ENCODE results near the gene IL18R1.

The IL18R1 gene

DNA sequence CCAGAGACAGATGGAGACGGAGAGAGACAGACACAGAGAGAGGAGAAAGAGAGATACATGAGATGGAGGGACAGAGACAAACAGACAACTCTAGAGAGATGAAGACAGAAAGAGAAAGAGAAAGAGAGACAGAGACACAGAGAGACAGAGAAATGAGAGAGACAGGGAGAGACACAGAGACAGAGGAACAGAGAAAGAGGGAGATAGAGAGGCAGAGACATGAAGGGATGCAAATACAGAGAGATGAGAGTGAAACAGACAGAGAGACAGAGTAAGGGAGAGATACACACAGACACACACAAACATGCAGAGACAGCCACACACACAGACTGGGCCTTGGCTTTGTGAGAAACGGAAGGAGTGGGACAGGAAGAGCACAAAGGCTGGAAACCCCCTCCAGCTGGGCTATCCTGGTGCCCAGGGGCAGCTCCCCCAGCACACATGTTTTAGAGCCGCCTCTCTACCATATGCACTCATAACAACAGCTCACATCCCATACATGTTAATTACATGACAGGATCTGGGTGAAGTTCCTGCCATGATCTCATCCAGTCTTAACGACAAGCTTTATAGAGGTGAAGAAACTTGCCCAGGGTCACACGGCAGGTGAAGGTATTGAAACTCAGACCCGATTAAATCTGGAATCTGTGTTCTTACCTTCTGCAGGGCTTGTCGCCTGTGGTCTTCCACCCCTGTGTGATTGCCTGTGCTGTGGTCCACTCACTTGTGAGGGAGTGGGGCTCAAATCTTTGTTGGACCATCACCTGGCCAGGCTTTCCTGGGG lies 32.4 kb downstream of the IL18R1 start:
- no peak for DNase-seq (ENCODE audit: low spot score)

- no peak for DNase-seq (ENCODE audit: low spot score)
Observed at GRCh38 chr2:102391565-102391964, 36.0 kb downstream of the IL18R1 start.

DNA sequence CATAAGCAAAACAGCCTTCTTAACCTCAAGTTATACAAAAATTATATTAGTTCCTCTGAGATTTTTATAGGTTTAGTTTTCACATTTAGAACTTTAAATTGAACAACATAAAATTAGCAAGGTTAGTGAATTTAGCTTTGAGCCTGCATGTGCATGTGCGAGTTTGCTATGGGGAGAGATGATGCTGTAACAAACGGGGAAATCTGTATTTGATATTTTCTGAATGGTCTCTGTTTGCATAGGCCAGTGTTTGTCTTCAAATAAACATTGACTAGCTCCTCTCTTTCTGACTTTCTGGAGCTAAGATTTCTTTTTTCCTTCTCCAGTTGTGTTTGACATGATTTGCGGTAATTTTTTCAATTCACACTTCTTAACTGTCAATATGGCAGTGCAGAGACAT lies 36.5 kb downstream of the IL18R1 start:
- no peak for DNase-seq (ENCODE audit: low spot score)

- DNase-seq (ENCODE audit: low spot score), result peak; percentile 8
Observed at GRCh38 chr2:102392942-102393341, 37.3 kb downstream of the IL18R1 start.

DNA sequence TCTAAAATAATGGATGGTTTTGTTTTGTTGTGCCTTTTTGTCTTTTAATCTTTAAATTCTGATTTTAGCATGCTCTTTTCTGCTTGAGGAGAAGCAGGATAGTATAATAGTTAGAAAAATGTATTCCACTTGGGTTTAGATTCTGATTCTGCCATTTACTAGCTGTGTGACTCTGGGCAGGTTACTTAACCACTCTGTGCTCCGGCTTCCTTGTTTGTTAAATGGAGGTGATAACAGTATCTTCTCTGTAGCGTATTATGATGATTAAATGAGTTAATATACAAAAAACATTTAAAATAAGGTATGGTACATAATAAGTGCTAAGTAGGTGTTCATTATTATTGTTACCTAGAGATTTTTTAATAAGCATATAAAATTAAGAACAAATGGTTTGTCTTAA lies 40.4 kb downstream of the IL18R1 start:
- no peak for DNase-seq (ENCODE audit: low spot score)

- DNase-seq (ENCODE audit: low spot score), result no peak
Observed at GRCh38 chr2:102397209-102397608, 41.6 kb downstream of the IL18R1 start.

DNA sequence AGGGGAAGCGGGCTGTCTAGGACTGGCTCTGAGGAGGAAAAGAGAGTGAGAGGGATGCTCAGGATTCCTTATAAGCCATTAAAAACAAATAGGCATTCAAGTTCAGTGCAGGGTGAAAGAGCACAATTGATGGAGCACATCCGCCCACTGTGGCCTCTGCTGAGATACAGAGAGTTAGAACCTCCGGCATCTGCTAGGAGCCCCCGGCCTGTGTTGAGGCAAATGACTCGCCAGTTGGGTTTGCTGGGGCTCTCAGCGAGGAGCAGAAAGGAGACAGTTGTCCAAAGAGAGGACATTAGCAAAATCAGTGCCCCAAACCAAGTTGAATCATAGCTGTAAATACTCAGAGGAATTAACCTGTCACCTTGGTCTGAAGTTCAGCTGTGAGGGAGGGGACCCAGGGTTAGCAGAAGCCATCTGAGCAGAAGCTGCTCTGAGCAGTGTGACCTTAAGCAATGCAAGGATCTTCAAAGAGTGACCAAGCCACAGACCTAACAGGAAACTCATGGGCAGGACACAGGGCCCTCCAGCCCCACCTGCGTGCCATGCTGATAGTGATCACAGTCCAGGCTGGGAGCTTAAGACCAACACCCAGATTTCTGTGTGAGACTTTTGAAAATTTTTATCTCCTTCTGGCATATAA lies 44.0 kb downstream of the IL18R1 start:
- DNase-seq (ENCODE audit: low spot score), result peak; percentile 2

DNA sequence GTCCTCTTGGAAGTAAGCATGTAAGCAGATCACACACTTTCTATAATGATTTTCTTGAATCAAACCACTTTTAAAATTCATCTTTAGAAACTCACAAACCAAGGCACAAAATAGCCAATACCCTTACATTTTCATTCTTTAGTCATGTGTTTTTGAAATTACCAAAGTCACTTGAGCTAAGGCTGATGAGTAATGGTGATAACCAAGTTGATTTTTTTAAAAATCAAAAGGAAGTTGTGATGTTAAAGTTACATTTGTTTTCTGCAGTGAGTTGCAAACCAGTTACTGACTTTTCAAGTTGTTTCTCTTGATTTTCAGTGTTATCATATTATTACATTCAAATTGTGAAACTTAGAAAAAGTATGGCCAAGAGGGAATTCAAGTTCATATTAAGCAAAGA lies 45.9 kb downstream of the IL18R1 start:
- no peak for DNase-seq (ENCODE audit: low spot score)

DNA sequence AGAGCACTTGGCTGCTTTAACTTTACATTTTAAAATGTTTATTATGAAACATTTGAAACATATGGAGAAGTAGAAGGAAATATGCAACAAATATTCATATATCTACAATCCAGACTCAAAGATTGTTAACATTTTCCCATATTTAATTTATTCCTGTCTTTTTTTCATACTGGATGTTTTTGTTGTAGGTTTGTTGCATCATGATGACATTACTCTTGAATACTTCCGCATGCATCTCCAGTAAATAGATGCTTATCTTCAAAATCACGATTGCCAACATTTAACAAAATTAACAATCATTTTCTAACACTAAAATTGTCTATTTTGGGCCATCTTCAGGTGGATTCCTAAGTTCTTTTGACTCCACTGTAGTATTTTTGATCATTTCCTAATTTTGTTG lies 46.3 kb downstream of the IL18R1 start:
- DNase-seq (ENCODE audit: low spot score), result no peak

DNA sequence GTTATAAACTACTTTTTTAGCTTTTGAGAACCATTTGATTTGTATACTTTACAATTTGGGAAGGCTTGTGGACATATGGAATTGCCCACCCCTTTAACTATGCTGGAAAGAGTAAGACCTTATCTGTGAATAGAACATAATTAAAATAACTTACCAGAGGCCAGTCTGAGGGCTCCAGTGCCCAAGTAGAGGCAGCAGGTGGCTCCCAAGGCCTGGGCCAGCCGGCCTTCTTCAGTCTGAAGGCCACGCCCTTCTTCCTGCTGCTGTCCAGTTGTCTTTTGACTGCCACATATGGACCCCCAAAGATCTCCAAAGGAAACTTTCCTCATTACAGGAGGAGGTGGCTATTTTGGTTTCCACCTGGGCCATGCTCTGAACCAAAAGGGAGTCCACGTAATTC lies 55.4 kb downstream of the IL18R1 start:
- no peak for DNase-seq (ENCODE audit: low spot score)

DNA sequence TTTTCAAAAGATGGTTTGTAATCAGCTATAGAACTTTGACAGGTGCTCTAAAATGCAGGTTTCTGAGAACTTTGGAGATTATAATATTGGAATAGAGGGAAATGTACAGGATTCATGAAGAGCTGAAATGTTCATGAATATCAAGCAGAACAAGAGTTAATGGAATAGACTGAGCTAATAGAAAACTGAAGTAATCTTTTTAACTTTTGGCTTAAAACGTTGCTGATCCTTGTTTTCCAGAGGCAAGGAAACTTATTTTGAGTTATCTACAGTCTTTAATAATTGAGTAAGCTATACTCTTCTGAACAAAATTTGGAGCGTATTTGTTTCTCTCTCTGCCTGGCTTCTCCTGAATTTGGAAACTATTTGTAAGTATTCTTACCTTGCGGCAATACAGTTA lies 56.6 kb downstream of the IL18R1 start:
- DNase-seq (ENCODE audit: low spot score), result no peak

- no peak for DNase-seq (ENCODE audit: low spot score)
Observed at GRCh38 chr2:102417946-102418345, 62.4 kb downstream of the IL18R1 start.

DNA sequence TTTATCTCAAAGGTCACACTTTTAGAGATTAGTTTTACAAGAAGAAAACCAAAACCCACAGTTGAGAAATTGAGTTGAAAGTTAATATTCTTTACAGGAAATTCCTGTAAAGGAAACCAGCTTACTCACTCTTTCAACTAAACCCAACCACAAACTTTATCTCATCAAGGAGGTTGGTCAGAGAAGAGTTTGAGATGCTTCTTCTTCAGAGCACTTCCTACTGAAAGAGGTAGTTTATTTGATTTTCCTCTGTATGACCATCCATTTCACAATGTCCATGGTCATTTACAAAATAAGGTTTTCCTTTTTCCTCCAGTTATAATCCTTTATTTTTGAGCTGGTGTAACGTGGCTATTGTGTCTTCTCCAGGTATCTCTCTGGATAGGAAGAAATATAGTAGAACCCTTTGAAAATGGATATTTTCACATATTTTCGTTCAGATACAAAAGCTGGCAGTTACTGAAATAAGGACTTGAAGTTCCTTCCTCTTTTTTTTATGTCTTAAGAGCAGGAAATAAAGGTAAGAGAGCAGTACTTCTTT lies 62.9 kb downstream of the IL18R1 start:
- DNase-seq (ENCODE audit: low spot score), result no peak

DNA sequence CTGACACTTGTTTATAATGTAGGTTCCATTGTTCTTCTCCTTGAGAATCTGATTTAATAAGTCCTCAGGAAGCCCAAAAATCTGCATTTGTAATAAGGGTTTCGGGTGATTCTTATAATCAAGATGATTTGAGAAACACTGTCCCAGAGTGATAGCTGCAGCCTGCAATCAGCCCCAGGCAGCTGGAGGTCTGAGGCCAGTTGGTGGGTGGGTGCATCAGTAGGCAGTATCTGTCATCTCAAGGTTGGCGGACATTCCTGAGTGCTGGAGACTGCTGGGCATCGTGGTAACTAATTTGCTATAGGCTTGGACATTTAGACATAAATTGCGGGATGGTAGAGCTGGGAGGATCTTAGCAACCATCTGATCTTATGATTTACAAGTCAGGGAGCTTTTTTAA lies 64.7 kb downstream of the IL18R1 start:
- DNase-seq (ENCODE audit: low spot score), result no peak

- DNase-seq (ENCODE audit: low spot score), result no peak
Observed at GRCh38 chr2:102421890-102422759, 66.5 kb downstream of the IL18R1 start.

DNA sequence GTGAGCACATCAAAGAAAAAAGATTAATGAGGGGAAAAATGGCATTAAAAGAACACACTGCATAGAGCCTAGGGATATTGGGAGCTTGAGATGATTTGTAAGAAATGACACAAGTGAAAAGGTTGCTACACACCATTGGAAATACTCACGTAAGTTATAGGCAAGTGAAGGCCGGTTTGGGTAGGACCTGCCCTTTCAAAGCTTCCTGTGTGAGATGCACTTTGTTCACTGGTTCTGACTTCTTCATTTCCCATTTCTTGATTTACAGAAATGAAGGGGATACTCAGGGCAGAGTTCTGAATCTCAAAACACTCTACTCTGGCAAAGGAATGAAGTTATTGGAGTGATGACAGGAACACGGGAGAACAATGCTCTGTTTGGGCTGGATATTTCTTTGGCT lies 67.3 kb downstream of the IL18R1 start, which contains the start of gene IL18RAP:
Gene IL18RAP (plus strand): TSS at position 251 of the 400 bp plus-strand sequence. CDS start 118 bp downstream, at position 369.
- DNase-seq (ENCODE audit: low spot score), result no peak

DNA sequence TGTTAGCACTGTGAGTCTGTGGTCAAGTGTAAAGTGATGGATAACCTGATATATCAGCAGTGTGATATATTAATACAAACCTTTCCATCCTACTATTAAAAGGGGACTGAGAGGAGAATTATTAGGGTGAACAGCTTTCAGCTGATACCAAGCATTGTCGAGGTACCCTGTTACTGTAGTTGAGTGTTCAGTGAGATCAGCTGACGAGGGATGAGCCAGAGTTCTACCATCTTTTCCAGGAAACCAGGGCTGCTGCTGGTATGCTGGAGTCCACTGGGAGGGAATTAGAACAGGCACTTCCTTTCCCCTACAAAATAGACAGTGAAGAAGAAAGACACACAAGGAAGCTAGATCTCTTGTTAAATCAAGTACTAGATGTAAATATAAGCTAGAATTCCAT lies 67.8 kb downstream of the IL18R1 start:
- DNase-seq (ENCODE audit: low spot score), result no peak

DNA sequence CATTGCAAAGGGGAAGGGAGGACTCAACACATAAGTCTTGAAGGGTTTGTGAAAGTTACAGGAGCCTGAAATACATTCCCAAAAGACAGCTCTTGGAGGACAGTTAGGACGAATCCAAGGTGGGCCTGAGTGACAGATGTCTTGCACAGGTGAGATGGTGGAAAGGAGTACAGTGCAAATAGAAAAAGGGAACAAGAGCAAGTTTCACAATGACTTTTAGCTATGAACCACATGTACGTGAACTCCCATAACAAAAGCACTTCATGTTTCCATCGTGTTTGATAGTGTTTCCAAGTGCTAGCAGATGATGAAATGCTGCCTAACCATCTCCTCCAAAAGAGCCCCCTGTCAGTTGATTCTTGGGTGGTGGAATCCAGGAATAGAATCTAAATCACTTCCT lies 69.2 kb downstream of the IL18R1 start:
- no peak for DNase-seq (ENCODE audit: low spot score)

DNA sequence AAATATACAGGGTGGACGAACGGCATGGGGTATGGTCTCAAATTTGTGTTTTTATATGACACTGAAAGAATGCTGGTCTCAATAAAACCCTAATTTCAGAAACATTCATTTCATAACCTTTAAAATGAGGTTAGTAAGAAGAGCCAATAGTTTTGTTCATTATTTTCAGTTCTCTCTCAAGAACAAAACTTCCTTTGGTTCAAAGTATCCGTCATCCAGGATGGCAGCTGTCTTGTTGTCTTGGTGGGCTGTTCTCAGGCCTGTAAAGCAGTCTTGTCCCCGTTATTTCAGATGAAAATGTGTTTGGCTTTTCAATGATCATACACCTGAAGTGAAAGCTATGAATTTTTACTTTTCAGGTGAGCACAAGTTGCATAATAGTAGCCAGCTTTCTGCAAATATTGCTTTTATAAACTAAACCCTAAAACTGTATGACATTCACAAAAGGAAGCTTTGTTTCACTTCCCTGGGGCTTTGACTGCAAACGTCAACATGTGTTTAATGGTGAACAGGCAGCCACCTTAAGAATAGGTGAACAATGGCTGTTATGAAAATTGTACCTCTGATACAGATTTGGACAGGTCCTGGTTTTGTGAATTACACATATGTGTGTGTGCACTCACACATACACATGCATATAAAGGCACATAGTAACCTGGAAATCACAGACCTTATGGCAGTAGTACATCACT lies 70.0 kb downstream of the IL18R1 start:
- DNase-seq (ENCODE audit: low spot score), result no peak

DNA sequence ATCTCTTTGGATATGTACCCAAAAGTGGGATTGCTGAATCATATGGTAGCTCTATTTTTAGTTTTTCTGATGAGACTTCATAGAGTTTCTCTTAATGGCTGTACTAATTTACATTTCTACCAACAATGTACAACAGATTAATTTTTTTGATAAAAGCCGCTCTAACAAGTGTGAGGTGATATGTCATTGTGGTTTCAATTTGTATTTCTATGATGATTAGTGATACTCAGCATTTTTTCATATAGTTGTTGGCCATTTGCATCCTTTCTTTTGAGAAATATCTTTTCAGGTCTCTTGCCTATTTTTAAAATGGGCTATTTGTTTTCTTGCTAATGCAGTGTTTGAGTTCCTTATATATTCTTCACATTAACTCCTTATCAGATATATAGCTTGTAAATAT lies 71.7 kb downstream of the IL18R1 start:
- DNase-seq (ENCODE audit: low spot score), result no peak

- no peak for DNase-seq (ENCODE audit: low spot score)
Observed at GRCh38 chr2:102428573-102428972, 73.0 kb downstream of the IL18R1 start.

GRCh38 chr2:102432386-102432785 lies 76.8 kb downstream of the IL18R1 start:
- no peak for DNase-seq (ENCODE audit: low spot score)
